Measurements from ENCODE around the gene SLC6A1. TPM values are rescaled to one million over a fixed set of nuclear protein-coding genes. Genes with fewer than 3 reads are reported as not detected.

The SLC6A1 gene
- total RNA-seq, 1 experiment from 2014 or later = not detected

DNA sequence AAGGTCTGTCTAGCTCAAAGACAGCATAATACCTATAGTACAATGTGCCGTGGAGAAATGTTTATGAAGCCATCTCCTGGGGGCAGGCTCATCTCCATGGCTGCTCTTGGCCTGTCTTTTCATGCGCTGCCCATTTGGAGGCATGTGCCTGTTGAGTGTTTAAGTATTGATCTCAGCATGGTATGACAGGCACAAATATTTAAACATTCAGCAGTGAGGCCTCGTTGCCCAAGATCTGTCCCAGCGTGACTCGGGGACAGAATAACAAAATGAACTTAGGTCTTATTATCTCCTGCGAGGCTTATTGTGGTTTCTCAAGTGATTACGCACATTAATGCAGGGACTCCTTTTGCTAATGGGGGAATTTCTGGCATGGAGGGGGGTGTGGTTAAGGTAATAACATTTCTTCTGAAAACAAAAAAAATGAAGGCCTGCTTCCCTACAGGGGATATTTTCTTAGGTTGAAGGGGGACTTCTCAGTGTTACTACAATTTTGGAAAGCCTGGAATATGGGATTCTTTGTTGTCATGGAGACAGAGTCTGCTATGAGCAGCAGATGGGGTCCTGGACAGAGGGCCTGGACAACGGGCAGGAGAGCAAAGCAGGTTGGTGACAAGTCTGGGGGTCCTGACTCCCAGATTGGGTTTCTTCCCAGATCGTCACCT is 4.4 kb upstream of the SLC6A1 start:
- no peak overlapping the region for H3K23ac ChIP-seq (ENCODE audit: insufficient read length, low read depth, low read length)
- peaks cover 2% of the 10 kb centered on the region; the same call in 1 of the 2 replicates for H3K4me1 ChIP-seq (ENCODE audit: insufficient read depth, low read length)
- H2BK12ac ChIP-seq (ENCODE audit: insufficient read length, low read depth, low read length) = no peak overlapping the region
- H2BK15ac ChIP-seq (ENCODE audit: low read depth, low read length) = no peak overlapping the region
- Mint-ChIP-seq H3K36me3 (ENCODE audit: insufficient read depth in 1 of 3, low read depth in 3 of 3) (no peaks in the 10 kb centered on the region), H3K27ac (no peak overlapping the region; a peak in 2 of 7 replicates), H3K27me3 (ENCODE audit: low read depth) (peaks cover 53% of the 10 kb centered on the region), H3K9me3 (no peaks in the 10 kb centered on the region; a peak in 1 of 5 replicates), H3K4me1 (peaks cover 20 to 31% of the 10 kb centered on the region in 2 experiments), H3K4me3 (no peak overlapping the region)
- H3K27me3 ChIP-seq (ENCODE audit: insufficient read depth, low read length) = peaks cover 2% of the 10 kb centered on the region; the same call in 1 of the 2 replicates
- H3K27ac ChIP-seq (ENCODE audit: insufficient read length, low read depth, low read length) = no peak overlapping the region
- H3K4me2 ChIP-seq (ENCODE audit: insufficient read depth, insufficient read length, low read length) = no peak overlapping the region
- no peaks in the 10 kb centered on the region for H3K79me2 ChIP-seq (ENCODE audit: insufficient read depth, low read length)
- WGBS (ENCODE audit: extremely low coverage, insufficient read length, low lambda C conversion rate) = no CpG with 5 or more reads among the region's 9 CpGs
- H4K5ac ChIP-seq (ENCODE audit: insufficient read length, low read depth, low read length) = no peak overlapping the region
- H3K9me3 ChIP-seq (ENCODE audit: control insufficient read depth, low read depth, low read length) = no peaks in the 10 kb centered on the region
- no peak overlapping the region for H3T11ph ChIP-seq (ENCODE audit: low read length)
- H3K18ac ChIP-seq (ENCODE audit: insufficient read length, low read depth, low read length) = no peak overlapping the region
- DNase-seq = no peak
- no peak overlapping the region for H2AFZ ChIP-seq (ENCODE audit: low read length)
- no peak overlapping the region for H3K4ac ChIP-seq (ENCODE audit: low read depth, low read length)
- no peak overlapping the region for H4K91ac ChIP-seq (ENCODE audit: insufficient read length, low read depth, low read length)
- no peak overlapping the region for H3K9ac ChIP-seq (ENCODE audit: extremely low read depth, insufficient read length, low read length)
- H3K23me2 ChIP-seq (ENCODE audit: insufficient read length, low read depth, low read length, poor library complexity, severe bottlenecking) = peaks cover 5% of the 10 kb centered on the region
- H2AK5ac ChIP-seq (ENCODE audit: insufficient read length, low read length) = no peak overlapping the region
- no peak overlapping the region for H4K8ac ChIP-seq (replicated peaks; ENCODE audit: insufficient read length, low read depth, low read length)
- no peaks in the 10 kb centered on the region for H4K20me1 ChIP-seq (ENCODE audit: control insufficient read depth, insufficient read depth, insufficient read length)
- no peak overlapping the region for H2BK120ac ChIP-seq (ENCODE audit: low read depth, low read length, poor library complexity, severe bottlenecking)
- H3K79me1 ChIP-seq (ENCODE audit: insufficient read depth, low read depth, low read length, poor library complexity, severe bottlenecking) = no peaks in the 10 kb centered on the region
- no peak overlapping the region for H3K56ac ChIP-seq (ENCODE audit: insufficient read length, low read depth, low read length)
- no peak overlapping the region for H3K14ac ChIP-seq (ENCODE audit: insufficient read depth, low read length)
- no peak overlapping the region for H2BK5ac ChIP-seq (ENCODE audit: insufficient read length, low read length)
- no peak overlapping the region for H2BK20ac ChIP-seq (ENCODE audit: low read depth, low read length, poor library complexity, severe bottlenecking)
- TF ChIP-seq, protein P1, sequence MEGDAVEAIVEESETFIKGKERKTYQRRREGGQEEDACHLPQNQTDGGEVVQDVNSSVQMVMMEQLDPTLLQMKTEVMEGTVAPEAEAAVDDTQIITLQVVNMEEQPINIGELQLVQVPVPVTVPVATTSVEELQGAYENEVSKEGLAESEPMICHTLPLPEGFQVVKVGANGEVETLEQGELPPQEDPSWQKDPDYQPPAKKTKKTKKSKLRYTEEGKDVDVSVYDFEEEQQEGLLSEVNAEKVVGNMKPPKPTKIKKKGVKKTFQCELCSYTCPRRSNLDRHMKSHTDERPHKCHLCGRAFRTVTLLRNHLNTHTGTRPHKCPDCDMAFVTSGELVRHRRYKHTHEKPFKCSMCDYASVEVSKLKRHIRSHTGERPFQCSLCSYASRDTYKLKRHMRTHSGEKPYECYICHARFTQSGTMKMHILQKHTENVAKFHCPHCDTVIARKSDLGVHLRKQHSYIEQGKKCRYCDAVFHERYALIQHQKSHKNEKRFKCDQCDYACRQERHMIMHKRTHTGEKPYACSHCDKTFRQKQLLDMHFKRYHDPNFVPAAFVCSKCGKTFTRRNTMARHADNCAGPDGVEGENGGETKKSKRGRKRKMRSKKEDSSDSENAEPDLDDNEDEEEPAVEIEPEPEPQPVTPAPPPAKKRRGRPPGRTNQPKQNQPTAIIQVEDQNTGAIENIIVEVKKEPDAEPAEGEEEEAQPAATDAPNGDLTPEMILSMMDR (conservative IDR thresholded peaks at IDR 0.05) = no peak
